ENCODE results near the gene PRMT1.

DNA sequence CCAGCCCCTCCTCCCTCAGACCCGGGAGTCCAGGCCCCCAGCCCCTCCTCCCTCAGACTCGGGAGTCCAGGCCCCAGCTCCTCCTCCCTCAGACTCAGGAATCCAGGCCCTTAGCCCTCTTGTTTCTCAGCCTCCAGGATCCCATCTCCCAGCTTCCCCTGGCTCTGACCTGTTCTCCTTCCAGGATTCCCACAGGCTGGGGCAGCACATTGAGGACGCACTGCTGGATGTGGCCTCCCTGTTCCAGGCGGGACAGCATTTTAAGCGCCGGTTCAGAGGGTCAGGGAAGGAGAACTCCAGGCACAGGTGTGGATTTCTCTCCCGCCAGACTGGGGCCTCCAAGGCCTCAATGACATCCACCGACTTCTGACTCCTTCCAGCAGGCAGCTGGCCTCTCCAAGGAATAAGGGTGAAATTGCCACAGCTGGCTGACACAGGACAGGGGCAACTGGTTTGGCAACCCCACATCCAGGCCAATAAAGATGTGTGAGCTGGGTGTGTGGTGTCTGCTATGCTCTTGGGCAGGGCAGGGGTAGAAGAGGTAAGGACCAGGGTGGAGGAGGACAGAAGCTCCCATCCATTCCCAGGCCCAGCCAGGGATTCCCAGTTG is 36.3 kb downstream of the PRMT1 start:
- TF ChIP-seq, protein P1, sequence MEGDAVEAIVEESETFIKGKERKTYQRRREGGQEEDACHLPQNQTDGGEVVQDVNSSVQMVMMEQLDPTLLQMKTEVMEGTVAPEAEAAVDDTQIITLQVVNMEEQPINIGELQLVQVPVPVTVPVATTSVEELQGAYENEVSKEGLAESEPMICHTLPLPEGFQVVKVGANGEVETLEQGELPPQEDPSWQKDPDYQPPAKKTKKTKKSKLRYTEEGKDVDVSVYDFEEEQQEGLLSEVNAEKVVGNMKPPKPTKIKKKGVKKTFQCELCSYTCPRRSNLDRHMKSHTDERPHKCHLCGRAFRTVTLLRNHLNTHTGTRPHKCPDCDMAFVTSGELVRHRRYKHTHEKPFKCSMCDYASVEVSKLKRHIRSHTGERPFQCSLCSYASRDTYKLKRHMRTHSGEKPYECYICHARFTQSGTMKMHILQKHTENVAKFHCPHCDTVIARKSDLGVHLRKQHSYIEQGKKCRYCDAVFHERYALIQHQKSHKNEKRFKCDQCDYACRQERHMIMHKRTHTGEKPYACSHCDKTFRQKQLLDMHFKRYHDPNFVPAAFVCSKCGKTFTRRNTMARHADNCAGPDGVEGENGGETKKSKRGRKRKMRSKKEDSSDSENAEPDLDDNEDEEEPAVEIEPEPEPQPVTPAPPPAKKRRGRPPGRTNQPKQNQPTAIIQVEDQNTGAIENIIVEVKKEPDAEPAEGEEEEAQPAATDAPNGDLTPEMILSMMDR (IDR thresholded peaks at IDR 0.05) = no peak
- TF ChIP-seq ZFX (IDR thresholded peaks at IDR 0.05; ENCODE audit: borderline replicate concordance) = no peak

Data from 22Rv1 (cell line).